Glomerular endothelial cell (primary cell): Measurements from ENCODE around the gene EMILIN1. TPM values are rescaled to one million over a fixed set of nuclear protein-coding genes. Genes with fewer than 3 reads are reported as not detected.

Experiments used
- DNase-seq: peaks from one replicate; pipeline ENCODE4 v3.0.0-alpha.2; 2011; ENCODE audit warnings: low read depth, low spot score; ENCODE audit errors: extremely low read depth
- total RNA-seq: library from RNA; depleted of rRNA; stranded (reverse); fragments of >200 nt; gene quantifications from 2 replicates; pipeline ENCODE4 v1.2.3, GENCODE V29; 2015

EMILIN1 gene
- total RNA-seq, result 3.5 and 7.3 TPM in 2 replicates

DNA sequence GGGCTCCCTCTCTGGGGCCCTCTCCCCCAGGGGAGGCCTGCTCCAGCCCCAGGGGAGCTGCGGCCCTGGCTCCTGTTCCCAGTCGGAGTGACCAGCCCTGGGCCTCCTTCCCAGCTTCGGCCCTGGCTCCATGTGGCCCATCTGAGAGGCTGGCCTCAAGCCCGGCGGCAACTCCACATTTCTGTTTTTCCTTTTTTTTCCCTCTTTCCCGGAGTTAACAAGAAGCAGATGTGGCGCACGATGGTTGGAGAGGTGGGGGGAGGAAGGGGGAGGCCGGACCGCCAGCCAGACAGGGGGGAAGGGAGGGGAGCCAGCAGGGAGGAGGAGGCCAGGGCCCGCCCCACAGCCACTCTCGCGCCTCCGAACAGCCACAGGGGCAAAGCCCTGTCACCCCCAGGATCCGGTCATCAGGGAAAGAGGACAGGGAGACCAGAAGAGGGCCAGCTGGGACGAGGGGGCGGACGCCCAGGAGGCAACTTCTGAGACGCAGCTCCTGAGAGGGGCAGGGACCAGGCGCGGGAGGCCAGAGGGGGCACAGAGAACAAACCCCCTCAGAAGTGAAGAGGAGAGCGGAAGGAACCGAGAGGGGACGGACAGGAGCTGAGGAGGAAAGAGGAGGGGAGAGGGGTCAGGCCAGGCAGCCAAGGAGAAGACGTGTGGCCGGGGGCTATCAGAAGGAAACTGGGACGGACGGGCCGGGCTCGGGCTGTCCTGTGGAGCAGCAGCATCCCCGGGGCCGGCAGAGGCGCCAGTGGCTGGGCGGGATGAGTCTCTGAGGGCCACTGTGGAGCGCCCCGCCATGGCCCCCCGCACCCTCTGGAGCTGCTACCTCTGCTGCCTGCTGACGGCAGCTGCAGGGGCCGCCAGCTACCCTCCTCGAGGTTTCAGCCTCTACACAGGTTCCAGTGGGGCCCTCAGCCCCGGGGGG, at the start of gene EMILIN1:
Gene EMILIN1 (plus strand): TSS at position 349 of the 928 bp plus-strand sequence. CDS start 451 bp downstream, at position 800.
- DNase-seq, result no peak

DNA sequence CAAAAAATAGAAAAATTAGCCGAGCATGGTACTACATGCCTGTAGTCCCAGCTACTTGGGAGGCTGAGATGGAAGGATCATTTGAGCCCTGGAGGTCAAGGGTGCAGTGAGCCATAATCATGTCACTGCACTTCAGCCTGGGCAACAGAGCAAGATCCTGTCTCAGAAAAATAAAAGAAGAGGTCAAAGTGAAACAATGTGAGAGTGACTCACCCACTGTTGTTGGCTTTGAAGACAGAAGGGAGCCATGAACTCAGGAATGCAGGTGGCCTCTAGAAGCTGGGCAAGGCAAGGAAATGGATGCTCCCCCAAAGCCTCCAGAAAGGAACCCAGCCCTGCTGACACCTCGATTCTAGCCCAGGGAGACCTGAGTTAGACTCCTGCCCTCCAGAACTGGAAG, 49.4 kb upstream of the EMILIN1 start:
- DNase-seq, result no peak

DNA sequence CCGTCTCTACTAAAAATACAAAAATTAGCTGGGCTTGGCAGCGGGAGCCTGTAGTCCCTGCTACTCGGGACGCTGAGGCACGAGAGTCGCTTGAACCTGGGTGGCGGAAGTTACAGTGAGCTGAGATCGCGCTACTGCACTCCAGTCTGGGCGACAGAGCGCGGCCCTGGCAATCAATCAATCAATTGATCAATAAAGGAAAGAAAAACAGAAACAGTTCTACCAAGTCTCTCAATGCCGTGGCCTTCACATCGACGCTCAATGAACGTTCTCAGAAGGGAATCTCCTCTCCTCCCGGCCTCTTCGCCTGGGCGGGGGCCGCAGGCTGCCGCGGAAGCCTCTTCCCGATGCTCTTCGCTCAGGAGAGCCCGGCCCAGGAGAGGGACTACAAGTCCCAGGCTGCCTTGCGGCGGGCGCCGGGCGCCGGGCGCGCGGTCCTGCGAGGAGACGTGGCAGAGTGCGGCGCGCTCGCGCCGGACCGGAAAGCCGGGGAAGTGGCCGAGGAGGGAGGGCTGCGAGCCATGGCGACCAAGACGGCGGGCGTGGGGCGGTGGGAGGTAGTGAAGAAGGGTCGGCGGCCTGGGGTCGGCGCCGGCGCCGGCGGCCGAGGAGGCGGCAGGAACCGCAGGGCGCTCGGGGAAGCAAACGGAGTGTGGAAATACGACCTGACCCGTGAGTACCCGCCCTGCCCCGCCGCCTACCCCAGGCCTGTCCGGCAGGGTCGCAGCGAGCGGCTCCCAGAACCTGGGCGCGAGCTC, 45.7 kb upstream of the EMILIN1 start, which contains the start of gene TMEM214:
Gene TMEM214 (plus strand): TSS at position 471 of the 758 bp plus-strand sequence. CDS start 51 bp downstream, at position 522.
- DNase-seq, result no peak

GRCh38 chr2:27033253-27033852, 45.1 kb upstream of the EMILIN1 start:
- DNase-seq, result no peak

- DNase-seq, result no peak
These were observed 40.4 kb upstream of the EMILIN1 start for GRCh38 chr2:27038012-27038411.

DNA sequence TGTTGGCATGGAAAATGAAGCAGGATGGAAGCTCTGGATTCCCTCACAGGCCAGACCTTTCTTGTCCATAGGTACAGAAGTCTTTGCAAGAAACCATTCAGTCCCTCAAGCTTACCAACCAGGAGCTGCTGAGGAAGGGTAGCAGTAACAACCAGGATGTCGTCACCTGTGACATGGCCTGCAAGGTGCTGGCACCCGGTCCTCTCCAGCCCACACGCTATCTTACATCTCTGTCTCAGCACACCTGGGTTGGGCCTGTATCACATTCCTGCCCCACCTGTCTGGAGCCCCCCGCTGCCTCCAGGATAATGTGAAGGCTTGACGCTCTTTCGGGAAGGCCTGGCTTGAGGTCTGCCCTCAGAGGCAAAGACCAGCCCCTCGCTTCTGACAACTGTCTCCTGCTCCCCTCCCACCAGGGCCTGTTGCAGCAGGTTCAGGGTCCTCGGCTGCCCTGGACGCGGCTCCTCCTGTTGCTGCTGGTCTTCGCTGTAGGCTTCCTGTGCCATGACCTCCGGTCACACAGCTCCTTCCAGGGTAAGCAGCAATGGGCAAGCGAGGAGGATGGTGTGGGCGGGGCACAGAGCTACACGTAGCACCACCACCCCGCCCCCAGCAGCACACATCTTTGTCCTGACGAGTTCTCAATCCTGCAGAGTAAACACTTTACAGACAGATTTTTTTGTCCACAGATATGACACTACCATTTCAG, 39.6 kb upstream of the EMILIN1 start:
- no peak for DNase-seq

DNA sequence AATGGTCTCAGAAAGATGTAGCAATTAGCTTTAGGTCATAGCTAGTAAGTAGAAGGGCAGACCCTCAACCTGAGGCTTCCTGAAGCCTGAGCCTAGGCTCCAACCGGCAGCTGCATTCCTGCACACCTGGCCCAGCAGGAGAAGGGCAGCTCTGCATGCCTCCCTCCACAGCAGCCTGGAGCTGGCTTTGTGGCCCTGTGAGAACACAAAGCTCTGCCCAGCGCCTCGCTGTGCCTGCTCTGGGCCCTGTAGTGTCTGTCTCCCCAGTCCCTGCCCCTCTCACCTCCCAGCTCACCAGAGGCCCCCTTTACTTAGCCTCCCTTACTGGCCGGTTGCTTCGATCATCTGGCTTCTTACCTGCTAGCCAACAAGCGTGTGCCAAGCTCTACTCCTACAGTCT, 39.0 kb upstream of the EMILIN1 start:
- no peak for DNase-seq

DNA sequence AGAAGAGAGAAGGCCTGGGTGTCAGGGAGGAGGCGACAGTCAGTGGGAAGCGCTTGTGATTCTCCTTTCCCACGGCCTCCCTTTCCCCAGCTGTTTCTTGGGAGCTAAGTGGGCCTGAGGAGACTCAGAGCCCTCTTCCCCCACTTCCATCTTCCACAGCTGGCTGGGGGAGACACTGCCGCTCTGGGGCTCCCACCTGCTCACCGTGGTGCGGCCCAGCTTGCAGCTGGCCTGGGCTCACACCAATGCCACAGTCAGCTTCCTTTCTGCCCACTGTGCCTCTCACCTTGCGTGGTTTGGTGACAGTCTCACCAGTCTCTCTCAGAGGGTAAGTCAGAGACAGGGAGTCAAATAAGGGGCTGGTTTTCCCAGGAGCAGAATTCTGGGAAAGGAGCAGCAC, 38.5 kb upstream of the EMILIN1 start:
- DNase-seq, result no peak

DNA sequence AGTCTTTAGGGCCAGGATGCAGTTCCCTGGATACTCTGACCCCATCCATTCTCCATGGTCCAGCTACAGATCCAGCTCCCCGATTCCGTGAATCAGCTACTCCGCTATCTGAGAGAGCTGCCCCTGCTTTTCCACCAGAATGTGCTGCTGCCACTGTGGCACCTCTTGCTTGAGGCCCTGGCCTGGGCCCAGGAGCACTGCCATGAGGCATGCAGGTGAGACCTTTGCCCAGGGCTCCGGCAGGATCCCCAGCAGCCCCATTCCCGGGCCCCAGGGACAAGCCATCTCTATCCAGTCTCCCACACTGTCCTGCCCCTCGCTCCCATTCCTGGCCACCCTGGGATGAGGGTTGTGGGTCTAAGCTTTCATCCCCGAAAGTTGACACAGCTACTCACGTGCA, 38.1 kb upstream of the EMILIN1 start:
- DNase-seq, result no peak

GRCh38 chr2:27041752-27042151, 36.7 kb upstream of the EMILIN1 start:
- no peak for DNase-seq

DNA sequence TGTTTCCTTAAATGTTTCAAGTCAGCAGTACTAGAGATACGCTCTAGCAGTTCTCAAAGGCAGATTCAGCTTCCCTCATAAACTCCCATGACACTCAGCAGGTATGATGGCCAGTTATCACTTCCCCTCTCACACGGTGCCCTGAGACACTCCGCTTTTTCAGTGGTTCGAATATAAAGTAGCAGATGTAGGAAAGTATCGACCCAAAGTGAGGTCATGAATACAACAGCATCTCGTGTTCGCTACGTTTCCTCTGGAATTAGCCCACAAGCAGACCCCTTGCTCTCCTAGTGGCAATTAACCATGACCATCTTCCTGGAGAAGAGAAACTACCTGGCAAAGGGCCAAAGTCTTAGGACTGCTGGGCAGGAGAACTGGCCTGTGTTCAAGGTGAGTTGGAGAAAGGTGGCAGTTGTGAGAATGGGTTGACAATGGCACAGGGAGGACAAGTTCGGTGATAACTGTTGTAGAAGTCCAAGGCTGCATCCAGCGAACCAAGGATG, 36.2 kb upstream of the EMILIN1 start:
- DNase-seq, result no peak

GRCh38 chr2:27042985-27043634, 35.3 kb upstream of the EMILIN1 start:
- DNase-seq, result no peak

GRCh38 chr2:27049422-27050280, 28.8 kb upstream of the EMILIN1 start:
- DNase-seq, result no peak

DNA sequence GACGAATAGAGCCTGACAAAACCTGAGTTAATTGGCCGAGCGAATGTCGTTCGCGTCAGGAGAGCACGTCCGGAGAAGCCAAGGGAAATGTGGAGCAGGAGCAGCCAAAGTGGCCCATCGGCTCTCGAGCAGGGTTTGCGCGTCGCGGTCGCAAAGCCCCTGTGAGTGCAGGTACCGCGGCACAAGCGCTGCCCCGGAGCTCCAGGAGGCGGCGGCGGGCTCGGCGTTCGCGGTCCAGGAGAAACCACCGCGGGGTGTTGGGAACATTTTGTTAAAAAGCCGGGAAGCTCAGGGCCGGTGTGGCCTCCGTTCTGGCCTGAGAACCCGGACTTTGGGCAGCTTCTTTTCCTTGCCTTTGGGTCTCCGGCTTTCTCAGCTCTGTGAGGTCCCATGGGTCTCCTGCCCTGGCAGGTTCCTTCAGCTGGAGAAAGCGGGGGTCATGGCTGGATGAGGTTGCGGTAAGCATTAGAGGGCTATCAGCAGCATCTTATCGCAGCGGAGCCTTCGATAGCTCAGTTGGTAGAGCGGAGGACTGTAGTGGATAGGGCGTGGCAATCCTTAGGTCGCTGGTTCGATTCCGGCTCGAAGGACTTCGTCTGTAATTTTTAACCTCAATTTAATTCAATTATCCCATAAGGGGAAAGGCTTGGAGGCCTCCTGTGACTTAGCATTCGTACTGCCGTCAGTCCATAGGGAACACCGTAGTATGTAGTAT, 28.0 kb upstream of the EMILIN1 start:
- no peak for DNase-seq

DNA sequence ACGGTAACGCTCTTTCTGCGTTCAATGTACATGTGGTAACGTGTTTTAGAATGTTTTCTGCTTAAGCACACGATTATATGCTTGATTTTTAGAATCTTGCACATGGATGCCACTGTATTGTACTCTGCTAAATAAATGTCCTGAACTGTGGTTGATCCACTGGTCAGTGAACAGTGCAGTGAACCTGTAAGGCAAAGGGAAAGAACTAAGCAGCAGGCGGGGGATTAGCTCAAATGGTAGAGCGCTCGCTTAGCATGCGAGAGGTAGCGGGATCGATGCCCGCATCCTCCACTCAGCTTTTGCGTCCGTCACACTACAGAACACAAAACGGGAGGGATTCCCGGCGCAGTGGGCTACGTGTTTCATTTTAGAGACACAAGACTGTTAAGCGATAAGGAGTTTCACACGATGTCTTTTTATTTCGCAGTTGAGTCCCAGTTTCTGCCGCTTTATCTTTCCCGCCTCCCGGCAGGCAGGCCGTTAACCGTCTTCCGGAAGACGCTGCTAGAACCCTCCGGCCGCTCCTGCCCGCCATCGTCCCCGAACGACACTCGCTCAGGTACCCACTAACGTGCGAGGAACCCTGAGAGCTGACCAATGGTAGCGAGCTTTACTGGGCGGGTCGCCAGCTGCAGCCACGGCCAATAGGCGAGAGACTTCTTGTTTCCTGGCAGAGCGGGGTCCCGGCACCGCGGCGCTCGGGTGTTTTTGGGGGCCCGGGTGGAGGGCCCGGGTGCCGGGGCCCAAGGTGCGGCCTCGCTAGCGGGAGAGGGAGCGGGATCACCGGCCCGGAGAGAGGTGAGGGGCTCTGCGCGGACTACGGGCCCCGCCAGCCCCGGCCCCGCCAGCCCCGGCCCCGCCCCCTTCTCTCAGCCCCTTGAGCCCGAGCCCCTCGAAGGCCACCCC, 27.2 kb upstream of the EMILIN1 start, which contains the start of gene AGBL5:
Gene AGBL5 (plus strand): TSS at position 673 of the 906 bp plus-strand sequence. CDS start 1,291 bp downstream, outside the sequence.
- DNase-seq, result peak; percentile 86

DNA sequence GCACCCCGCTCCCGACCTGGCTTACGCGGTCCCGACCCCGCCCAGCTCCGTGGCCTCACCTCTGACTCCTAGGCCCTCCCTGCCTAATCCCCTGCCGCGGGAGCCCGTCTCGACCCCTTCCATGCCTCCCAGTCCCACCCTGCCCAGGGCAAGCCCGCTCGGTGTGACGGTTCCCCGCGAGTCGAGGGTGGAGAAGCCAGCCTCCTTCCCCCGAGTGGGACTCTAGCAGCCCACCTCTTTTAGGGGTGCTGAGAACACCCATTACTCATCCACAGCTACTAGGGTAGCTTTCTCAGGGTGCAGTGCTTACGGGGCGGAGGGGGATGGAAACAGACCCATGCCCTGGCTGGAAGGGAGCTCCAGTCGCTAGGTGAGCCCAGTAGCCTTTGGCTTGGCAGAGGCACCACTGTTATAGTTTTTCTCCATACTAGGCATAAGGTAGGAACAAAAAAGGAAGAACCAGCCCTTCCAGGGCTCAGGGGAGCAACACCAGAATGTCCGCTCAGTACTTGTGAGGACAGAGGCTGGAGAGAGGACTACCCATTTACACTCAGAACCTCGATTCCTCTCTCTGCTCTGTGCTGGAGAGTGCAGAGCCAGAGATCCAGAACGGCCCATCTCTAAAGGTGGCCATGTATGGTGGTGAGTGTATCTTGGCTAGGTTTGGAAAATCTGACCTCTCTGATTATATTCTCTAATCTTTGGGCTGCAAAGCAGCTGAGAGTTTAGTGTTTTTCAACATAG, 26.3 kb upstream of the EMILIN1 start:
- DNase-seq, result no peak
